AG09319 (cell line): Measurements from ENCODE around the gene DEDD2.

Source experiments
- DNase-seq: peaks from one replicate; pipeline ENCODE4 v3.0.0-alpha.2; 2010; ENCODE audit warnings: low read depth; ENCODE audit errors: extremely low read depth
- TF ChIP-seq, protein P1 (sequence below): IDR thresholded peaks from 2 replicates; pipeline ENCODE4 v1.5.1; 2011; ENCODE audit warnings: low read depth, mild to moderate bottlenecking, inconsistent platforms, low read length, moderate library complexity

The DEDD2 gene

DNA sequence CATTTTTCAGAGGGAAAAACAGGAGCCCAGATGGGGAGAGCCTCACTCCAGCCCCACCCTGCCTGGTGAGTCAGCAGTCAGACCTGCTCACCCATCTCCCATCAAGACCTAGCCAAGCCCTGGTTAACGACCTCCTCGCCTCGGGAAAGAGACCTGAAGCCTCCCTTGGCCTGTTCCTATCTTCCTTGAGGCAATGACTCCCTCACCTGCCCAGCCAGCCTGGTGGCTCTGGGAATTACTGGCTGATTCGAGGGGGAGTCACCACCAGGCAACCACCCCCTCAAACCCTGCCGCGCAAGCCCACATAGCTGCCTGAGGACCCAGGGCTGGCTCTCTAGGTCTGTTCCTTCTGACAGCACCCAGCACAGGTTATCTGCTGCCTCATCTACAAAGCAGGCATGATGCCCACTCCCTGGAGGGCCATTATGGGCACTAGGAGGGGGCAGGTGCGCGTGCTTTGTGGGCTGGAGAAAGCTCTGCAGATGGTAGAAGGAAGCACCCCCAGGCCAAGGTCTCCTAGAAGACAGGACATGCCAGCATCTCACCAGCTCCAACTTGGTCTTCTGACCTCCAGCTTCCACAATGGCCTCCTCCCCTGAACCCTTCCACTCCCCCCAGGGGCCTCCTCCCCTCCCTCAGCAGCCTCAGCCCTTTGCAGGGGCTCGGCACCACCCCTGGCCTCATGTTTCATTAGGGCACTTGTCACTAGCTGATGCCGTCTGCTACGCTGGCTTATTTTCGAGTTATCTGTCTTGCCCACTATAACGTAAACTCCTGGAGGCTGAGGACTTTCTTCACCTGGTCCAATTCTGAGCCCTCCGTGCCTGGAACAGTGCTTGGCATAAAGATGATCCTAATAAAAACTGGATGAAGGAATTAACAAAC lies 10.4 kb downstream of the DEDD2 start:
- no peak for DNase-seq
- TF ChIP-seq, protein P1, sequence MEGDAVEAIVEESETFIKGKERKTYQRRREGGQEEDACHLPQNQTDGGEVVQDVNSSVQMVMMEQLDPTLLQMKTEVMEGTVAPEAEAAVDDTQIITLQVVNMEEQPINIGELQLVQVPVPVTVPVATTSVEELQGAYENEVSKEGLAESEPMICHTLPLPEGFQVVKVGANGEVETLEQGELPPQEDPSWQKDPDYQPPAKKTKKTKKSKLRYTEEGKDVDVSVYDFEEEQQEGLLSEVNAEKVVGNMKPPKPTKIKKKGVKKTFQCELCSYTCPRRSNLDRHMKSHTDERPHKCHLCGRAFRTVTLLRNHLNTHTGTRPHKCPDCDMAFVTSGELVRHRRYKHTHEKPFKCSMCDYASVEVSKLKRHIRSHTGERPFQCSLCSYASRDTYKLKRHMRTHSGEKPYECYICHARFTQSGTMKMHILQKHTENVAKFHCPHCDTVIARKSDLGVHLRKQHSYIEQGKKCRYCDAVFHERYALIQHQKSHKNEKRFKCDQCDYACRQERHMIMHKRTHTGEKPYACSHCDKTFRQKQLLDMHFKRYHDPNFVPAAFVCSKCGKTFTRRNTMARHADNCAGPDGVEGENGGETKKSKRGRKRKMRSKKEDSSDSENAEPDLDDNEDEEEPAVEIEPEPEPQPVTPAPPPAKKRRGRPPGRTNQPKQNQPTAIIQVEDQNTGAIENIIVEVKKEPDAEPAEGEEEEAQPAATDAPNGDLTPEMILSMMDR, result no peak

DNA sequence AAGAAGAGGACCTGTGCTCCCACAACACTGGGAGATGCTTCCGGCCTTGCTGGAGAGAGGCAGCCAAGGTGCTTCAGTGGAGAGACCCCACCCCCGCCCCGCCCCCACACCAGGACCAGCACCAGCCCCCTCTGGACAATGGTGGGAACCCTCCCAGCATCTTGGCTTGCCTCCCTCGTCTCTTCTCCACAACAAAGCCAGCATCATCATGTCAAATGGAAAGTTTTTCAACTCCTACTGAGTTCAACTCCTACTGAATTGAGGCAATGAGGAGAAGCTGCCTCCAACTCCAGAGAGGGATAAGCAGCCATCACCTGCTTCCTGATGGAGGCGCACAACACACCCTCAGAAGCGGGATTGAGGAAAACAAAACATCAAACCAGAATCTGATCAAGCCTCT lies 12.8 kb downstream of the DEDD2 start:
- TF ChIP-seq, protein P1, result no peak

DNA sequence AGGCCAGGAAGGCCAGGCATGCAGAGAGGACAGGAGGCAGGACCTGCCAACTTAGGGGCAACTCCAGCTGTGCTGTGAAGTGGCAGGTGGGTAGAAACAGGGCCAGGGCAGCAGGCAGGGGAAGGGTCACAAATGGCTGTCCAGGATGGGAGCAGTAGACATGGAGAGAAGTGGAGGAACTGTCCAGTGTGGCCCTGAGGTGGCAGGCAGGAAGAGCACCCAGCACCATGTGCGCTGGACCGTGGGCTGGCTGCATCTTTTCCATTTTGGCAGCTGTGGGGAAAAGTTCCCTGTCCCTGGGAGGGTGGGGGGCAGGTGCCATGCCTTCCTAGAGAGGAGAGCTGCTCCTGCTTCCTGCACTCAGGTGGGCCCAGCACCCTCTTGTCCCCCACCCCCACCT lies 13.8 kb downstream of the DEDD2 start:
- TF ChIP-seq, protein P1, result no peak
- DNase-seq, result no peak

More for the DNA sequence above, 12.8 kb downstream of the DEDD2 start:
- no peak for DNase-seq

DNA sequence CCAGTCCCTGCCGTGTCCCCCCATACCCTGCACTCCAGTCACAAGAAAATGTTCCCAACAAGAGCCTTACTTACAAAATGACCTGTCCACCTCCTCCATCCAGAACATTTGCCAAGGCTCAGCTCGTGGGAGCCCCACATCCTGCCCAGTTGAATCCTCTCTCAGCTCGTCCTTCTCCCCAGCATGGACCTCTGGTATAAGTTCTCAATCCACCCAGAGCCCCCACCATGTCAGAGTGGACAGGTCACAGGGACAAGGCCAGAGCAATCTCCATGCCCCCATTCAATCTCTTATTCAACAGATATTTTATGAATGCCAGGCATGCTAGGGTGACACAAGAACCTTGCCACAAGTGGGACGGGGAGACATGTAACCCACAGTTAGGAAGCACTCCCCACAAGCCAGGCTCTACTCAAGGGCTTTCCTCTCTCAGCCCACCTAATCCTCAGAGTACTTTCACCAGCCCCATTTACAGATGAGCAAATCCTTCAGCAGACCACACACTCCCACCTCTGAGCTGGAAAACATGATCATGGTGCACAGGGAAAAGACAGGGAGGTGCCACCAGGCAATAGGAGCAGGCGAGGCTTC lies 15.1 kb downstream of the DEDD2 start:
- no peak for DNase-seq
- TF ChIP-seq, protein P1, result no peak

DNA sequence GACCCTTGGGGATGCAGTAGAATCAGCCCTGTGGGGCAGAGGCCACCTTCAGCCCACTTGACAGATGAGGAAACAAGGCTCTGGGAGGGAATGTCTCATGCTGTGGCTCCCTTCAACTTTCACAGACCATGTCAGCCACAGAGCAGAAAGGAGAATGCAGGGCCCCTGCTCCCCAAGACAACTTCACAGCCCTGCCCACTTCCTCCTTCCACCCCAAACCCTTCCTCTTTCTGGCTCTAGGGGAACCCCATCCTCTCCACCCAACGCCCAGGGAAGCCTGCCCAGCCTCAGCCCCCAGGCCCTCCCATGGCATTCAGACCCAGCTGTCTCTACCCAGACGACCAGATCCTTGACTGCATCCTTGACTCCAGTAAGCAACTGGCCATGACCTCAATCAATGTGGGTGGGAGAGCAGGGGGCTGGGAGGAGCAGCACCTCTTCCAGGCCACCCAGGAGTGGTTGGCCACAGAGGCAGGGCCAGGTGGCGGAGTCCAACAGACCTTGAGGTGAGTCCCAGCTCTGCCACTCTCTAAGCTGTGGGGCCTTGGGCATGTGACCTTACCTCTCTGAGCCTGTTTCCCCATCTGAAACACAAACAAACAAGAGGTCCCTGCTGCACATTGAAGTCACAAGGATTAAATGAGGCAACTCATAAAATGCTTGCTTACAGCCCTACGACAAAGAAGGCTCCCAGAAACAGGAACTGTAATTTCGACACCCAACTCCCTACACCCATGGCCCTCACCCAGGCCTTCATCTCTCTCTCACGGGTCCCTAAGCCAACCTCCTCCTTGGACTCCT lies 15.8 kb downstream of the DEDD2 start:
- DNase-seq, result no peak
- TF ChIP-seq, protein P1, result no peak

DNA sequence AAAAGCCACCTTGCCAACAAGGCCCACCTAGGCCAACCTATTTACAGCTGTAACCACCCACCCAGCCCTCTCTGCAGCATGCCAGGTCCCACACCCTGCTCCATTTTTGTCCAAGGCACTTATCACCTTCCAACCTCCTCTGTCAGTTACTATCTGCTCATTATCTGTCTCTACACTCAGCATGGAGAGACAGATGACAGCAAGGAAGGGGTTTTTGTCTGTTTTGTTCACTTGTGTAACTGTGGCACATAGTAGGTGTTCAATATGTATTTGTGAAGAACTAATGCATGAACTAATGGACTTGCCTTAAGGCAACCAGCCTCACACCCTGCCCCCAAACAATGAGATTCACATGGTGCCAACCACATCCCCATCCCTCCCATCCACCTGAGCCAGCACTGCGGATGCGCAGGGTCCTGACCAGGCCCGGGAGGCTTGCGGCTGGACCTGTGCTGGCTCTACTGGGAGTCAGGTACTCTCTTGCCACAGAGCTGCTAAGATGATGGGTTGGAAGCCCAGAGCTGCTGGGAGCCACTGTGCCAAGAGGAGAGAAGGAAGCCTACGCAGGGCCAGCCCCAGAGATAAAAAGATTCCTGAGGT lies 17.3 kb downstream of the DEDD2 start:
- TF ChIP-seq, protein P1, result no peak
- no peak for DNase-seq
